GM23338 (cell line): ENCODE results near the gene POC1B. TPM values are rescaled to one million over a fixed set of nuclear protein-coding genes. Genes with fewer than 3 reads are reported as not detected.

ENCODE experiments used
- ATAC-seq: fragments of 200-7000 bp; cut with Tn5 transposase; 3 replicates; pipeline ENCODE4 v1.9.1; 2020
- DNase-seq: peaks from one replicate; pipeline ENCODE4 v3.0.0-alpha.2; 2015; ENCODE audit warnings: low spot score
- H2AFZ ChIP-seq: fragments of 200-600 bp; sonication (generic); 2 replicates; pipeline ENCODE4 v1.8.0; 2016; ENCODE audit warnings: antibody characterized with exemption, mild to moderate bottlenecking, moderate library complexity
- H3F3A ChIP-seq: fragments of 200-600 bp; sonication (generic); replicated peaks from 2 replicates; pipeline ENCODE4 v1.8.0; 2017; ENCODE audit warnings: antibody characterized with exemption, mixed run types, low read depth
- H3K27ac ChIP-seq: fragments of 200-600 bp; sonication (generic); 2 replicates; pipeline ENCODE4 v1.6.1; 2016; ENCODE audit warnings: low read depth
- H3K27me3 ChIP-seq: fragments of 200-600 bp; sonication (generic); 2 replicates; pipeline ENCODE4 v1.8.0; 2016; ENCODE audit warnings: mild to moderate bottlenecking, mixed run types, moderate library complexity; ENCODE audit not compliant: insufficient read depth
- H3K36me3 ChIP-seq: fragments of 200-600 bp; sonication (generic); 2 replicates; pipeline ENCODE4 v1.8.0; 2016; ENCODE audit warnings: mild to moderate bottlenecking; ENCODE audit not compliant: insufficient read depth
- H3K4me1 ChIP-seq: fragments of 200-600 bp; sonication (generic); 2 replicates; pipeline ENCODE4 v1.8.0; 2016; ENCODE audit warnings: mild to moderate bottlenecking, moderate library complexity; ENCODE audit not compliant: insufficient read depth
- H3K4me2 ChIP-seq: fragments of 200-600 bp; sonication (generic); 2 replicates; pipeline ENCODE4 v1.7.1; 2017; ENCODE audit warnings: mixed run types
- H3K4me3 ChIP-seq: fragments of 200-600 bp; sonication (generic); 2 replicates; pipeline ENCODE4 v1.6.1; 2016; ENCODE audit warnings: mixed run types
- H3K79me2 ChIP-seq: fragments of 200-600 bp; sonication (generic); replicated peaks from 2 replicates; pipeline ENCODE4 v1.8.0; 2017; ENCODE audit warnings: mild to moderate bottlenecking; ENCODE audit not compliant: insufficient read depth
- H3K9me2 ChIP-seq: fragments of 200-600 bp; sonication (generic); 2 replicates; pipeline ENCODE4 v1.8.0; 2017; ENCODE audit not compliant: insufficient read depth
- H4K20me1 ChIP-seq: fragments of 200-600 bp; sonication (generic); replicated peaks from 2 replicates; pipeline ENCODE4 v1.8.0; 2017; ENCODE audit warnings: mild to moderate bottlenecking; ENCODE audit not compliant: insufficient read depth
- H3K27ac Mint-ChIP-seq: 2 replicates; pipeline ENCODE4 v1.8.0; 2020; ENCODE audit warnings: inconsistent platforms, mild to moderate bottlenecking, moderate library complexity, mixed read lengths
- H3K27me3 Mint-ChIP-seq: 3 replicates; pipeline ENCODE4 v1.8.0; 2022; ENCODE audit warnings: low read depth, mild to moderate bottlenecking, moderate library complexity, mixed read lengths, inconsistent platforms; ENCODE audit not compliant: insufficient read depth, poor library complexity
- H3K36me3 Mint-ChIP-seq: 3 replicates; pipeline ENCODE4 v1.8.0; 2021; ENCODE audit warnings: low read depth, mild to moderate bottlenecking, inconsistent platforms, moderate library complexity, mixed read lengths
- H3K4me1 Mint-ChIP-seq: 3 replicates; pipeline ENCODE4 v1.8.0; 2020; ENCODE audit warnings: mild to moderate bottlenecking, inconsistent platforms, mixed read lengths
- H3K4me3 Mint-ChIP-seq: 3 replicates; pipeline ENCODE4 v1.8.0; 2021; ENCODE audit warnings: moderate library complexity, mild to moderate bottlenecking, inconsistent platforms, mixed read lengths
- H3K9me3 Mint-ChIP-seq: 3 replicates; pipeline ENCODE4 v1.8.0; 2020; ENCODE audit warnings: moderate library complexity, mild to moderate bottlenecking, inconsistent platforms, mixed read lengths
- CREB1 ChIP-seq: fragments of 250-450 bp; sonication (Bioruptor Pico); IDR thresholded peaks from 2 replicates; pipeline ENCODE4 v1.5.0; 2020; ENCODE audit warnings: low read depth, mild to moderate bottlenecking, moderate library complexity
- ETS1 ChIP-seq: IDR thresholded peaks from 2 replicates; pipeline ENCODE4 v1.6.1; 2016; ENCODE audit warnings: antibody characterized with exemption
- EZH2 ChIP-seq: fragments of 200-600 bp; sonication (generic); IDR thresholded peaks from one replicate; pipeline ENCODE4 v1.8.0; 2017; ENCODE audit warnings: antibody characterized with exemption, mild to moderate bottlenecking, low read depth; ENCODE audit not compliant: unreplicated experiment
- EZH2phosphoT487 ChIP-seq: fragments of 200-600 bp; sonication (generic); IDR thresholded peaks from one replicate; pipeline ENCODE4 v1.8.1; 2018; ENCODE audit warnings: antibody characterized with exemption; ENCODE audit not compliant: unreplicated experiment
- NANOG ChIP-seq: IDR thresholded peaks from 2 replicates; pipeline ENCODE4 v1.6.1; 2016; ENCODE audit warnings: antibody characterized with exemption, borderline replicate concordance
- REST ChIP-seq: IDR thresholded peaks from one replicate; pipeline ENCODE4 v1.6.1; 2018; ENCODE audit warnings: antibody characterized with exemption; ENCODE audit not compliant: unreplicated experiment
- STAT1 ChIP-seq: IDR thresholded peaks from one replicate; pipeline ENCODE4 v1.6.1; 2016; ENCODE audit warnings: antibody characterized with exemption; ENCODE audit not compliant: unreplicated experiment
- ZNF114 ChIP-seq: fragments of 250-450 bp; sonication (Bioruptor Pico); IDR thresholded peaks from 2 replicates; pipeline ENCODE4 v1.5.0; 2020; ENCODE audit warnings: mild to moderate bottlenecking, moderate library complexity
- polyA plus RNA-seq: library from polyadenylated mRNA; unstranded; fragments of >200 nt; fragmentation: Nextera tagmentation; extraction: Ambion mirVana; gene quantifications from 2 replicates; pipeline ENCODE4 v1.2.1, GENCODE V29; 2016
- total RNA-seq: library from RNA; depleted of rRNA; stranded (reverse); fragments of >200 nt; shearing (Covaris generic); gene quantifications from 2 replicates; pipeline ENCODE4 v1.2.3, GENCODE V29; 2014
- TF ChIP-seq, protein P1 (sequence below), 2 experiments: fragments of 200-600 bp in 1 of 2; sonication (generic) in 1 of 2; conservative IDR thresholded peaks; 2 replicates each; pipeline versions ENCODE4 v1.5.1 to v1.6.1; 2016 to 2017; ENCODE audit warnings: antibody characterized with exemption in 2 of 2, low read depth in 2 of 2, mild to moderate bottlenecking in 2 of 2, moderate library complexity in 1 of 2

POC1B gene
- total and polyA plus RNA-seq, 2 experiments from 2014 or later, result 11.8 to 17.5 TPM

DNA sequence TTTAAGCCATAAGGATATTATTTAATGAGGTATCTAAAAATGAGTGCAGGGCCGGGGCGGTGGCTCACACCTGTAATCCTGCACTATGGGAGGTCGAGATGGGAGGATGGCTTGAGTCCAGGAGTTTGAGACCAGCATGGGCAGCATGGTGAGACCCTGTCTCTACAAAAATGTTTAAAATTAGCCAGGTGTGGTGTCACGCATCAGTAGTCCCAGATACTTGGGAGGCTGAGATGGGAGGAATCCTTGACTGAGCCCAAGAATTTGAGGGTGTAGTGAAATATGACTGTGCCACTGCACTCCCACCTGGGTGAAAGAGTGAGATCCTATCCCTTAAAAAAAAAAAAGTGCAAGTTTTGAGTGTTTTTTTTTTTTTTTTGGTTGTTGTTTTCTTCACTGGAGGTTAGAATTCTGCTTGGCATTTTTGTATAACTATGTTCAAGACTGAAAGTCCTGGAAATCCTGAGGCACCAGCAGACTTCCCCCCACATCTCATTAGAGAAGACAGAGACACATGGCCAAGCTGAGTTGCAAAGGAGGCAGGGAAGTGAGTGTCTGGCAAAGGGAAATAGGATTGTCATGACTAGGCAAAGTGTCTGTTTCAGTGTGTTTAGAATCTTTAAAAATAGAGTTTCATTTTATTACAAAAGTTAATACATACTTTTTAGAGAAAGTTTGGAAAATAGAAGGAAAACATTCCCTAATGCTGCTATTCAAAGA is 120.1 kb downstream of the POC1B start (continued):
- TF ChIP-seq ZNF114 (CRISPR knock-in tag), result no peak
- TF ChIP-seq EZH2, result no peak
- no peak for TF ChIP-seq EZH2phosphoT487
- TF ChIP-seq STAT1, result no peak
- no peak for TF ChIP-seq CREB1

GRCh38 chr12:89401433-89402058 is 124.3 kb downstream of the POC1B start:
- Histone ChIP-seq H3K27ac (no peak overlapping the region), H2AFZ (no peak overlapping the region), H3K4me2 (no peak overlapping the region), H3K79me2 (no peaks in the 10 kb centered on the region), H3K36me3 (no peaks in the 10 kb centered on the region), H3K9me2 (peaks cover 10% of the 10 kb centered on the region; the same call in 1 of the 2 replicates), H3K4me3 (no peak overlapping the region), H4K20me1 (no peaks in the 10 kb centered on the region), H3K4me1 (no peaks in the 10 kb centered on the region), H3K27me3 (no peaks in the 10 kb centered on the region), H3F3A (no peaks in the 10 kb centered on the region)
- no peak for TF ChIP-seq ETS1
- no peak for TF ChIP-seq REST
- no peak for TF ChIP-seq CREB1
- no peak for TF ChIP-seq NANOG
- TF ChIP-seq, protein P1, sequence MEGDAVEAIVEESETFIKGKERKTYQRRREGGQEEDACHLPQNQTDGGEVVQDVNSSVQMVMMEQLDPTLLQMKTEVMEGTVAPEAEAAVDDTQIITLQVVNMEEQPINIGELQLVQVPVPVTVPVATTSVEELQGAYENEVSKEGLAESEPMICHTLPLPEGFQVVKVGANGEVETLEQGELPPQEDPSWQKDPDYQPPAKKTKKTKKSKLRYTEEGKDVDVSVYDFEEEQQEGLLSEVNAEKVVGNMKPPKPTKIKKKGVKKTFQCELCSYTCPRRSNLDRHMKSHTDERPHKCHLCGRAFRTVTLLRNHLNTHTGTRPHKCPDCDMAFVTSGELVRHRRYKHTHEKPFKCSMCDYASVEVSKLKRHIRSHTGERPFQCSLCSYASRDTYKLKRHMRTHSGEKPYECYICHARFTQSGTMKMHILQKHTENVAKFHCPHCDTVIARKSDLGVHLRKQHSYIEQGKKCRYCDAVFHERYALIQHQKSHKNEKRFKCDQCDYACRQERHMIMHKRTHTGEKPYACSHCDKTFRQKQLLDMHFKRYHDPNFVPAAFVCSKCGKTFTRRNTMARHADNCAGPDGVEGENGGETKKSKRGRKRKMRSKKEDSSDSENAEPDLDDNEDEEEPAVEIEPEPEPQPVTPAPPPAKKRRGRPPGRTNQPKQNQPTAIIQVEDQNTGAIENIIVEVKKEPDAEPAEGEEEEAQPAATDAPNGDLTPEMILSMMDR (conservative IDR thresholded peaks at IDR 0.05; ENCODE audit: low read depth in 2 of 2), result no peak
- TF ChIP-seq EZH2, result no peak
- no peaks in the 10 kb centered on the region for H3K36me3 Mint-ChIP-seq
- H3K9me3 Mint-ChIP-seq, result no peaks in the 10 kb centered on the region
- DNase-seq (no peak), ATAC-seq (no peak)
- 0 out of 3 replicates have a peak, but pooled peaks cover 3% of the 10 kb centered on the region for H3K4me1 Mint-ChIP-seq
- no peak overlapping the region for H3K4me3 Mint-ChIP-seq
- no peak overlapping the region for H3K27ac Mint-ChIP-seq
- no peaks in the 10 kb centered on the region for H3K27me3 Mint-ChIP-seq
